ENCODE data around the gene AMN.
"Not testable (repeated sequence)": the region's sequence is repeated elsewhere in the genome, so short reads cannot be mapped to it uniquely, and the experiment has no call there.

AMN gene

DNA sequence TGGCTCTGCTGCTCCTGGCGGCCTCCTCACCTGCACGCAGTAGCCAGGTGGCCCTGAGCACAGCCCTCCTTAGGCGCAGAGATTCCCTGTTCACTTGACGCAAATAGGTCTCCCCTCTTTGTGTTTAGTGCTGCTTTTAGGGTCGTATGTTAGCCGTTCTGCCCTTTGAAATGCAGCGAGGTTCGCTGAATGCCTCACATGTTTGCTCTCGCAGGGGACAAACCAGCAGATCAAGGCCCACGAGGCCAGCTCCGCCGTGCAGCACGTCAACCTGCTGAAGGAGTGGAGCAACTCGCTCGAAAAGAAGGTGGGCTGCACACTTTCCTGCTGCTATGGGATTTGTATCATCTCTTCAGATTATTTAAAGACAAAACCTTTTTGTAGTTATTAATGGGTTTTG lies 31.4 kb upstream of the AMN start:
- no peaks in the 10 kb centered on the region for H3K27me3 Mint-ChIP-seq
- DNase-seq = no peak
- no peak overlapping the region for H3K27ac Mint-ChIP-seq
- no peaks in the 10 kb centered on the region for H3K4me1 Mint-ChIP-seq (ENCODE audit: low read depth in 2 of 2)
- no peak overlapping the region for H3K4me3 Mint-ChIP-seq
- ATAC-seq (replicated peaks) = no peak
- H3K9me3 Mint-ChIP-seq = no peaks in the 10 kb centered on the region
- peaks cover 37% of the 10 kb centered on the region for H3K36me3 Mint-ChIP-seq (ENCODE audit: insufficient read depth)

DNA sequence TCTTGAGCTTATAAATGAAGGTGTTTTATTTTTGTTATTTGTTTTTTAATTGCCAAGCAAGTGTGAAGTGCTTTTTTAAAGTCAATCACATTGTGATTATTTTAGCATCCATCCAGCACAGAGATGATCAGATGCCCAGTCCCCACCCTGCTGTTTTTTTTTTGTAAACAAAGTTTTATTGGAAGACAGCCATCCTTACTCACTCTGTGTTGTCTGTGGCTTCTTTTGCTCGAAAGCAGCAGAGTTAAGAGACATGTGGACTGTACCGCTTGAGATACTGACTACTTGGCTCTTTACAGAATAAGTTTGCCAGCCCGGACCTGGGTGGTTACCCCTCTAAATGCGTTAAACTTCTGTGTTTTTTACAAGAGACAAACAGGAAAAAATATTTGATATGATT lies 30.9 kb upstream of the AMN start:
- no peak for DNase-seq
- H3K9me3 Mint-ChIP-seq = no peaks in the 10 kb centered on the region

DNA sequence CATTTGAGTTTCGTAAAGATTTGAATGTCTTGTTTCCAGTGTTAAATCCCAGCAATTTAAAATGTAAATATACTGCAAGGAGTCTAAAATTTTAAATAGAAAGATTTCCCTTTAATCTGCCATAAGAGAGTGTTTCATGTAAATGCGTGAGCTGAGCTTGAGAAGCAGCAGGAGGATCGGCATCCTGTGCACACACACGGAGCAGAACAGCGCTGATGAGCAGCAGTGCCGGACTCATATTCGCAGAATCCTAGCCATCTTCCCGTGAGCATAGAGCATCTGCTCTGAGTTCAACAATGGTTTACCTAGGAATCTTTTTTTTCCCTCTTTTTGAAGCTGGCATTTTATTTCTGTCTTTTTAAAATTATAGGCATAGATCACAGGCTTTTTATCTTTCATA lies 29.8 kb upstream of the AMN start:
- no peak overlapping the region for H3K27ac Mint-ChIP-seq

More for the DNA sequence above, 30.9 kb upstream of the AMN start:
- no peak for ATAC-seq (replicated peaks)
- Mint-ChIP-seq H3K4me3 (no peak overlapping the region), H3K27ac (no peak overlapping the region), H3K27me3 (no peaks in the 10 kb centered on the region), H3K36me3 (ENCODE audit: insufficient read depth) (peaks cover 41% of the 10 kb centered on the region), H3K4me1 (ENCODE audit: low read depth in 2 of 2) (no peaks in the 10 kb centered on the region)

GRCh38 chr14:102893452-102893851 lies 29.0 kb upstream of the AMN start:
- no peak overlapping the region for H3K4me3 Mint-ChIP-seq
- DNase-seq (no peak), ATAC-seq (replicated peaks) (no peak)
- no peaks in the 10 kb centered on the region for H3K9me3 Mint-ChIP-seq
- peaks cover 44% of the 10 kb centered on the region for H3K36me3 Mint-ChIP-seq (ENCODE audit: insufficient read depth)
- no peaks in the 10 kb centered on the region for H3K27me3 Mint-ChIP-seq
- H3K27ac Mint-ChIP-seq = no peak overlapping the region
- H3K4me1 Mint-ChIP-seq (ENCODE audit: low read depth in 2 of 2) = peaks cover 0 to under 1% of the 10 kb centered on the region in 2 donors

More for the DNA sequence above, 29.8 kb upstream of the AMN start:
- H3K4me3 Mint-ChIP-seq = no peak overlapping the region
- no peaks in the 10 kb centered on the region for H3K27me3 Mint-ChIP-seq
- peaks cover 41% of the 10 kb centered on the region for H3K36me3 Mint-ChIP-seq (ENCODE audit: insufficient read depth)
- H3K9me3 Mint-ChIP-seq = no peaks in the 10 kb centered on the region
- no peak for ATAC-seq (replicated peaks)
- H3K4me1 Mint-ChIP-seq (ENCODE audit: low read depth in 2 of 2) = no peaks in the 10 kb centered on the region
- DNase-seq = no peak

DNA sequence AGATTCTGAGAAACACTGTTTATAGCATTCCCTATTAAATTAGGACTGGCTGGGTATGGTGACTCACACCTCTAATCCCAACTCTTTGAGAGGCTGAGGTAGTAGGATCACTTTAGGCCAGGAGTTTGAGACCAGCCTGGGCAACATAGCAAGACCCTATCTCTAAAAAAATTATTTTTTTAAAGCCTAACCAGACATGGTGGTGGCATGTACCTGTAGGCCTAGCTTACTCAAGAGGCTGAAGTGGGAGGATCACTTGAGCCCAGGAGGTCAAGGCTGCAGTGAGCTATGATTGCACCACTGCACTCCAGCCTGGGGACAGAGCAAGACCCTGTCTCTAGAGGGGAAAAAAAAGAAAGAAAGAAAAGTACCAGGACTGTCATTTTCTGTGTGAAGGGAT lies 25.7 kb upstream of the AMN start:
- not testable (repeated sequence) for H3K4me3 Mint-ChIP-seq; H3K9me3 Mint-ChIP-seq; ATAC-seq (replicated peaks); DNase-seq; H3K27me3 Mint-ChIP-seq; H3K27ac Mint-ChIP-seq
- Mint-ChIP-seq H3K4me1 (ENCODE audit: low read depth in 2 of 2) (peaks cover 8 to 22% of the 10 kb centered on the region in 2 donors), H3K36me3 (ENCODE audit: insufficient read depth) (peaks cover 60% of the 10 kb centered on the region)

- no peak for ATAC-seq (replicated peaks)
- H3K36me3 Mint-ChIP-seq (ENCODE audit: insufficient read depth) = peaks cover 53% of the 10 kb centered on the region
- no peaks in the 10 kb centered on the region for H3K27me3 Mint-ChIP-seq
- H3K27ac Mint-ChIP-seq = no peak overlapping the region
- peaks cover 10 to 24% of the 10 kb centered on the region in 2 donors for H3K4me1 Mint-ChIP-seq (ENCODE audit: low read depth in 2 of 2)
- DNase-seq = no peak
- H3K9me3 Mint-ChIP-seq = no peaks in the 10 kb centered on the region
- H3K4me3 Mint-ChIP-seq = no peak overlapping the region
Observed at GRCh38 chr14:102897299-102898027, 25.0 kb upstream of the AMN start.

DNA sequence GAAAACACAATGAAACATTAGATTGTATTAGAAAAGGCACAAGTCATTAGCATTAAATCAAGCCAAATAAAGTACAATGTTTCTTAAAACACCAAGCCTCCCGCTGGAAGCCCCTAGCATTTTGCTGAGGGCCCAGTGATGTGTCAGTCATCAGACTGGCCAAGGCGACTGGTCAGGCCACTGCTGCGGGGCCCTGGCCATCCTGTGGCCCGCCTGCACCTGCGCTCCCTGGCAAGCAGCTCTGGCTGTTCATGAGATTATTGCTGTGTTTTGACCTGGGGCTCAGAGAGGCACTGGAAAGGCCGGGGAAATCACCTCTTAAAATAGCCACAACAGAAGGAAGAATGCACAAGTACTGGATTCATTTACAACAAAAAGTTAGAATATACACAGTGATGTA lies 24.2 kb upstream of the AMN start:
- H3K36me3 Mint-ChIP-seq (ENCODE audit: insufficient read depth) = peaks cover 51% of the 10 kb centered on the region
- H3K27ac Mint-ChIP-seq = no peak overlapping the region
- ATAC-seq (replicated peaks) = no peak
- no peaks in the 10 kb centered on the region for H3K9me3 Mint-ChIP-seq
- no peaks in the 10 kb centered on the region for H3K27me3 Mint-ChIP-seq
- no peak for DNase-seq
- H3K4me1 Mint-ChIP-seq (ENCODE audit: low read depth in 2 of 2) = peaks cover 16 to 24% of the 10 kb centered on the region in 2 donors
- H3K4me3 Mint-ChIP-seq = no peak overlapping the region

GRCh38 chr14:102898776-102899515 lies 23.5 kb upstream of the AMN start:
- peaks cover 16 to 24% of the 10 kb centered on the region in 2 donors for H3K4me1 Mint-ChIP-seq (ENCODE audit: low read depth in 2 of 2)
- DNase-seq (no peak), ATAC-seq (replicated peaks) (no peak)
- H3K36me3 Mint-ChIP-seq (ENCODE audit: insufficient read depth) = peaks cover 51% of the 10 kb centered on the region
- H3K27ac Mint-ChIP-seq = peak overlapping the region in 1 of 2 donors; percentile 75
- H3K27me3 Mint-ChIP-seq = no peaks in the 10 kb centered on the region
- no peaks in the 10 kb centered on the region for H3K9me3 Mint-ChIP-seq
- no peak overlapping the region for H3K4me3 Mint-ChIP-seq

DNA sequence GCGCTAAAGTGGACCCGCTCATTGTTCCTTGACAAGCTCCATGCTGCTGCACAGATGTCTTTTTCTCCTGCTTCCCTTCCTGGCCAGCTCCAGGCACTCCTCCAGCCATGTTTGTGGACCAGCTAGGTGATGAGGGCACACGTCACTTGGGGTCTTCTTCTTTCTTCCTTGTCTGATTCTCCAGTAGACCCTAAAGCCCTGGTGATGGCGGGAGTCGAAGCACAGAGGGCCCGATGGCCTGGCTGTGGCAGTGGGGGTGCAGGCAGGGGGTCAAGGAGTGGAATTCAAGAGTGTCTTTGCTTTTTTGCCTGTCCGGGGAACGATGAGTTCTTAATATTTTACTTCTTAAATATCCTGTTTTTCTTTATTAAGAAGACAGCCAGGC lies 23.0 kb upstream of the AMN start:
- DNase-seq (no peak), ATAC-seq (replicated peaks) (no peak)
- H3K27ac Mint-ChIP-seq = peak overlapping the region in 1 of 2 donors; percentile 75
- peaks cover 53% of the 10 kb centered on the region for H3K36me3 Mint-ChIP-seq (ENCODE audit: insufficient read depth)
- H3K4me3 Mint-ChIP-seq = no peak overlapping the region
- H3K4me1 Mint-ChIP-seq (ENCODE audit: low read depth in 2 of 2) = peaks cover 16 to 24% of the 10 kb centered on the region in 2 donors
- no peaks in the 10 kb centered on the region for H3K27me3 Mint-ChIP-seq
- H3K9me3 Mint-ChIP-seq = no peaks in the 10 kb centered on the region

DNA sequence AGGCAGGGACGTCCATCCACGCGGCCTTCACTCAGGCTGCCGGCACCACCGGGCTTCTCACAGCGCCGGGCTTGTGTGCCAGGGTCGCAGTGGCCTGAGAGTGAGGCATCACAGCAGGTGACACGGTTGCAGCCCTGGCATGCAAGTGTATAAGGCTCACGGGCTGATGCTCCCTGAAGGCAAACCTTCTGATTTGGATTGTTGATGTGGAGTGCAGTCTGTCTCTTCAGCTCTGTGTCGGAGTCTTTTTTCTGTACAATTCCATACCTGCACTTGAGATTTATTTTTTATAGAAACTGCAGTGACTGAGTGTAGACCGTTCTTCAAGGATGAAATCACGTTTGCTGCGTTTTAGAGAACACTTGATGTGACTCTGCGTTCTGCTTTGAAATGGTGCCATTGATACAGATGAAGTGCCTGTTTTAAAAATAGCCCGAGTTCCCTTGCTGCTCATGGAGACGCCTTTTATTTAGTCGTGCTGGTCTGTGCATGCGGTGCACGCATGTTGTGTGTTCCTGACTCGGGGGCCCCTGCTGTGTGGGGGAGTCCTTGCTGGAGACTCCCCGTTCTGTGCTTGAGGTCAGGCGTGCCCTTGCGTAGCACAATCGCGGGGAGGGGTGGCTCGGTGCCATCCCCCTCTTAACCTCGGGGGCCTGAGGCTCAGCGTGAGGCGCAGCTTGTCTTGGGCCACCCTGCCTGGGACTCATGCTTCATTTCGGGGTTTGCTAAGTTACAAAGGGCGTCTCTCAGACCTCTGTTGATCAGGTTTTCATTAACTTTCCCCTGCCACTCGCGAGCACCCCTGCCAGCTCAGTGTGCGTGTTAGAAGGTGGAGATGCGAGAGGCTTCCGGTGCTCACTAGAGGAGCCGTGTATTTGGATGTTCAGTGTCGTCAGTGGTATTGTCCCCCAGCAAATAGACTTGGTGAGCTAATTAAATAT lies 21.6 kb upstream of the AMN start:
- H3K4me3 Mint-ChIP-seq = peak overlapping the region; percentile 40 to 48
- no peaks in the 10 kb centered on the region for H3K9me3 Mint-ChIP-seq
- no peaks in the 10 kb centered on the region for H3K27me3 Mint-ChIP-seq
- ATAC-seq (replicated peaks) (peak; percentile 78), DNase-seq (no peak)
- H3K36me3 Mint-ChIP-seq (ENCODE audit: insufficient read depth) = peaks cover 52% of the 10 kb centered on the region
- H3K27ac Mint-ChIP-seq = peak overlapping the region in 1 of 2 donors; percentile 82
- peaks cover 16 to 24% of the 10 kb centered on the region in 2 donors for H3K4me1 Mint-ChIP-seq (ENCODE audit: low read depth in 2 of 2)

DNA sequence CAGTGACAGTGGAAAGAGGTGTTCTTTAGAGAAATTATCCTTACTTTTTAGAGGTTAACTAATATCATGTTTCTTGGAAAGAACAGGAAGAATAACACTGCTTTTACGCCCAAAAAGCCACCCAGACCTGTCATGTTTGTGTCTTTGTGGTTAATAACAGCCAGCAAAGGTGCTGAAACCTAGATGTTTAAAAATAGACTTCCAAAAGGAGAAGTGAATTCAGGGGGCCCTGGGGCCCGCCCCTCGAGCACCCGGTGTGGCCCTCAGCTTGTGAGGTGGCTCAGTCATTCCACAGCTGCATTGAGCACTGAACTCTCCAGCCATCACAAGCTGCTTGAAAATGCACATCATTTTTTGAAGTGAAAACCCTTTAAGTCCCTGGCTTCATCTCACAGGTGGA lies 20.8 kb upstream of the AMN start:
- Mint-ChIP-seq H3K27ac (peak overlapping the region; percentile 62 to 82), H3K27me3 (no peaks in the 10 kb centered on the region), H3K4me1 (ENCODE audit: low read depth in 2 of 2) (peaks cover 16 to 24% of the 10 kb centered on the region in 2 donors), H3K4me3 (peak overlapping the region; percentile 40 to 48), H3K36me3 (ENCODE audit: insufficient read depth) (peaks cover 54% of the 10 kb centered on the region), H3K9me3 (no peaks in the 10 kb centered on the region)
- DNase-seq (no peak), ATAC-seq (replicated peaks) (peak; percentile 66)

- Mint-ChIP-seq H3K4me3 (no peak overlapping the region), H3K27me3 (no peaks in the 10 kb centered on the region), H3K27ac (peak overlapping the region; percentile 62 to 82), H3K9me3 (no peaks in the 10 kb centered on the region), H3K4me1 (ENCODE audit: low read depth in 2 of 2) (peaks cover 16 to 24% of the 10 kb centered on the region in 2 donors), H3K36me3 (ENCODE audit: insufficient read depth) (peaks cover 58% of the 10 kb centered on the region)
- DNase-seq = no peak
- no peak for ATAC-seq (replicated peaks)
Observed at GRCh38 chr14:102902086-102902485, 20.4 kb upstream of the AMN start.

DNA sequence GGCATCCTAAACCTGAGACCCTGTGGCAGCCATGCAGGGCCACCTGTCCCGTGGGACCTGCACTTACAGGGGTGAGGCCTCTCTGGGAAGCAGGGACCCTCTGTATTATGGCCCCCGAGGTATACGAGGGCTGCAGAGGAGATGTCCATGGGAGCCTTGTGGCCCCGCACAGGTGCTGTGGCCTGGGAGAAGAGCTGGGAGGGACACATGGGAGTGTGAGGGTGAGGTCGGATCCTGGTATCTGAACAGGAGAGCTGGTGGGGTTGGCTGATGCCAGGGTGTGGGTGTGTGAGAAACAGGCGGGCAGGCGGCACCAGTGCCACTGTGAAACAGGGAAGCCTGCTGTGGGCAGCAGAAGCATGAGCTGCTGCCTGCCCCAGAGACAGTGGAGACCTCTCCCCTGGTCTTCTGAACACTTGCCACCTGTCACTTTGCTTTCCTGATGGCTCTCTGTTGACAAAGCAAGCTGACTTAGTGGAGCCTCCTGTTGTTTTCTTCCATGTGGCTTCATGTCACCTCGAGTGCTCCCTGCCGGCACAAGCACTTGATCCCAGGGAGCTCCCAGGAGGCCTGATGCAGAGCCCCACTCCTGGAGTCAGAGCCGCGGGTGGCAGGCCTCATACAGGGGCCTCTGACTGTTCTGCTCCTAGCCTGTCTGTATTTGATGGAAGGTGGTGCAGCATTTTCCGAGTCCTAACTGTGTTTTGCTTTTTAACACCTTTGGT lies 19.8 kb upstream of the AMN start:
- Mint-ChIP-seq H3K4me1 (ENCODE audit: low read depth in 2 of 2) (peaks cover 16 to 24% of the 10 kb centered on the region in 2 donors), H3K27me3 (no peaks in the 10 kb centered on the region), H3K27ac (peak overlapping the region; percentile 62 to 82), H3K4me3 (no peak overlapping the region), H3K9me3 (no peaks in the 10 kb centered on the region), H3K36me3 (ENCODE audit: insufficient read depth) (peaks cover 61% of the 10 kb centered on the region)
- DNase-seq = no peak
- ATAC-seq (replicated peaks) = no peak

Measured in effector memory CD8-positive, alpha-beta T cell (primary cell).